Fibroblast of the aortic adventitia (primary cell): ENCODE results near the gene GLDN. TPM values are rescaled to one million over a fixed set of nuclear protein-coding genes. Genes with fewer than 3 reads are reported as not detected.
A peak's percentile ranks its signal among the peaks of the same experiment; 100 is the strongest.
"Not testable (repeated sequence)": the region's sequence is repeated elsewhere in the genome, so short reads cannot be mapped to it uniquely, and the experiment has no call there.

Source experiments
- DNase-seq: peaks from one replicate; pipeline ENCODE4 v3.0.0-alpha.2; 2010; ENCODE audit warnings: low read depth
- H3K4me3 ChIP-seq: 2 replicates; pipeline ENCODE4 v1.5.1; 2011; ENCODE audit warnings: low read depth, mild to moderate bottlenecking, control low read depth, low read length, moderate library complexity
- CTCF ChIP-seq: IDR thresholded peaks from 2 replicates; pipeline ENCODE4 v1.5.1; 2011; ENCODE audit warnings: mild to moderate bottlenecking, low read length, control low read depth, inconsistent platforms; ENCODE audit not compliant: insufficient read depth
- total RNA-seq: library from RNA; depleted of rRNA; stranded (reverse); fragments of >200 nt; gene quantifications from 2 replicates; pipeline ENCODE4 v1.2.3, GENCODE V29; 2012; ENCODE audit warnings: low replicate concordance

GLDN gene
- total RNA-seq, 1 donor = 13.3 TPM

DNA sequence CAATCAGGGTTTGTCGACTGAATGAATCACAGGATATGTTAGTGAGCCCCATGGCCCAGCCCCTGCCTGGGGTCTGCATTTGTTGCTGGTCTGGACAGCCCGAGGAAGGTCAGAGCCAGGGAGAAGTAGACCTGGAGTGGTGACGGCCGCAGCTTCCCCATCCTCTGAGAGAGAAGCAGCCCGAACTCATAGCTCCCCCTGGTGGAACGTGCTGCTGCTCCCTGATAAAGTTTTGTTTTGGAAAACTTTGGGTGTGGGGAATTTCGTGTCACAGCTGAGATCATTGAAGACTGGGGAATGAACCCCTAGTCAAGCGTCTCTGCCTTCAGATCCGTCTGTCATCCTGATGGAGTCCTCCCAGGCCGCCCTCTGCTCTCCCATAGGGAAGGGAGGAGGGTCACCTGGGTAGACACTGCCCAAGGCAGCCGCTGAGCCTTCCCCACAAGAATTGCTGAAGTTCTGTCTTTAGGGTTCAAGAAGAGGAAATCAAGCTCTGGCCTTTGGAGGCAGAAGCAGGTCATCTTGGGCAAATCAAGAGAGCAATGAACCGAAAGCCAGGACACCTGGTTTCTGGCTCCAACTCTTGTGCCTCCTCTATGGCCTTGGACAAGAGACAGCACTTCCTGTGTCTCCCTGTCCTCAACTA, 60.5 kb downstream of the GLDN start:
- TF ChIP-seq CTCF = peak; percentile 80
- H3K4me3 ChIP-seq = no peak overlapping the region
- DNase-seq = peak; percentile 58

DNA sequence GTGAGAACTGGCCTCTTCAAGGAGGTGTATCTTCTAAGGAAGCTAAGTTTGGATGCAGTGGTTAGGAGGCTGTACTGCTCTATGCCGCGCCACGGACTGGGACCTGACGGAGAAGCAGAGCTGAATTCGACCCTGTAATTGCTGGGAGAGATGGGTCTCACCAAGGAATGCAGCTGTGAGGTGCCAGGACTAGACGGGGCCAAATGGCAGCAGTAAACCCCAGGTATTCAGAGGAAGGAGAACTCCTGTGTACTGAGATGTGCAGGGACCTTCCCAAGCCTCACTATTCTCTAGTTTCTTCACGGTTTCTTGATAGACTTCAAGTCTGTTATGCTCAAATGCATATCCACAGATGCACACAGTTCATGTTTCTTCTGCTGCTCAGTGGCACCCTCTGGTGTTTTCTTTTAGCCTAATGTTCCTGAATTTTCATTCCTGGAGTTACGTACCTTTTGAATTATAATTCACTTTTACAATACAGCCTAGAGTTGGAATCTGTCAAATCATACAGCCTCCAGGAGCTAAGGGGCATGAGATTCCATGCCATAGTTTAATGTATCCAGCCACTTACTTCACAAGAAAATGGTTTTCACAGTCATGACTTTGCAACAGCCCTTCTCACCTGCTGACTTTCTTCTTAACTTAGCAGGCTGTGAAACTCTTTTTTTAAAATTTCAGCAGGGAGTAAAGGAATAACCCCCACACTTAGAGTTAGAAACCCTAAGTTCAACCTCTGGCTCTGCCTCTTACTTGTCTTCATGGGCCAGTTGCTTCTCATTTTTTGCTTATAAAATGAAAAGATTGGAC, 61.8 kb downstream of the GLDN start:
- no peak overlapping the region for H3K4me3 ChIP-seq
- DNase-seq = peak; percentile 74
- TF ChIP-seq CTCF = peak; percentile 81

- no peak for TF ChIP-seq CTCF
These were observed 62.7 kb downstream of the GLDN start for GRCh38 chr15:51403946-51404695.

GRCh38 chr15:51405693-51406523, 64.5 kb downstream of the GLDN start:
- TF ChIP-seq CTCF = no peak
- no peak for DNase-seq
- no peak overlapping the region for H3K4me3 ChIP-seq

More at GRCh38 chr15:51403946-51404695, 62.7 kb downstream of the GLDN start:
- no peak overlapping the region for H3K4me3 ChIP-seq
- DNase-seq = no peak

DNA sequence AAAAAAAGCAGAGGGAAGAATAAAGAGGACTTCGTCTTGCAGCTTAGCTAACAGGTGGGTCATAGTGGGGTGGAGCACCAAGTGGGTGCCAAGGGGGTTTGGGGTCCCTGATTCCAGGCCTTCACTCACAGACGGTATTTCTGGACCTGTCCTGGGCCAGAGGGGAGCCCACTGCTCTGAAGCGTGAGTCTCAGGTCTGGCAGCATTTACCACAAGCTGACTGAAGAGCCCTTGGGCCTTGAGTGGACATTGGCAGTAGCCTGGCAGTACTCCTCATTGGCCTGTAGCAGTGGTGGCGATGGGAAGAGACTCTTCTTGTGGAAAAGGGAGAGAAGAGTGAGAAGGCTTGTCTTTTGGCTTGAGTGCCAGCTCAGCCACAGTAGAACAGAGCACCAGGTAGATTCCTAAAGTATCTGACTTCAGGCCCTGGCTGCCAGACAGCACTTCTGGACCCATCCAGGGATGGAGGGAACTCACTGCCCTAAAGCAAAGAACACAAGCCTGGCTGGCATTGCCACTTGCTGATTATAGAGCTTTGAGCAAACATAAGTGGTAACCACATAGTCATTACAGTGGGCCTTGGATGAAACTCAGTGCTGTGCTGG, 72.9 kb downstream of the GLDN start:
- TF ChIP-seq CTCF = no peak
- DNase-seq = no peak
- no peak overlapping the region for H3K4me3 ChIP-seq

DNA sequence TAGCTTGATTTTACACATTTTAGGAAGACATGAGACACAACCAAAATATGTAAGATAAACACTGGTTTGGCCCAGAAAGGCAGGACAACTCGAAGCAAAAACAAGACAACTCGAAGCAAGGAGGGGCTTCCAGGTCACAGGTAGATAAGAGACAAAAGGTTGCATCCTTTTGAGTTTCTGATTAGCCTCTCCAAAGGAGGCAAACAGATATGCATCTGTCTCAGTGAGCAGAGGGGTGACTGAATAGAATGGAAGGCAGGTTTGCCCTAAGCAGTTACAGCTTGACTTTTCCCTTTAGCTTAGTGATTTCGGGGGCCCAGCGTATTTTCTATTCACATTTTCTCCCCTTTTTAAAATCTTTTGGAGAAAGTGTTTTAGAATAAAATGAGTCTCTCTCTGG, 74.7 kb downstream of the GLDN start:
- no peak overlapping the region for H3K4me3 ChIP-seq
- no peak for DNase-seq
- no peak for TF ChIP-seq CTCF

GRCh38 chr15:51423040-51423439, 81.6 kb downstream of the GLDN start:
- not testable (repeated sequence) for DNase-seq, H3K4me3 ChIP-seq
